Measurements from ENCODE around the gene LNP1. TPM values are rescaled to one million over a fixed set of nuclear protein-coding genes. Genes with fewer than 3 reads are reported as not detected.

Gene LNP1
- polyA plus RNA-seq, 2 of the 4 experiments (the other 2 are of a cell fraction), result 1.3 to 2.0 TPM

DNA sequence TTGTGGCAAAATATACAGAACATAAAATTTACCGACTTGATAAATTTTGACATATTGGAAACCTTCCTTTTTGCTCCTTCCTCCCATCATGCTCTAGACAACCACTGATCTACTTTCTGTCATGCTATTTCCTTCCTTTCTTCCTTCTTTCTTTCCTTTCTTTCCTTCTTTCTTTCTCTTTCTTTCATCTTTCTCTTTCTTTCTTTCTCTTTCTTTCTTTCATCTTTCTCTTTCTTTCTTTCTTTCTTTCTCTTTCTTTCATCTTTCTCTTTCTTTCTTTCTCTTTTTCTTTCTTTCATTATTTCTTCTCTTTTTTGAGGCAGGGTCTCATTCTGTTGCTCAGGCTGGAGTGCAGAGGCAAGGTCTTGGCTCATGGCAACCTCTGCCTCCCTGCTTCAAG is 82.2 kb downstream of the LNP1 start:
- ChIA-PET CTCF (interaction anchor here (2.1 kb wide), 1 partner anchor 21 kb away, joined by 11 read pairs; no protein-coding TSS in a partner anchor), POLR2A (no interaction called here)
- Histone ChIP-seq H3K27ac (no peak overlapping the region), H3K4me2 (no peak overlapping the region), H3K9me3 (no peaks in the 10 kb centered on the region), H3K4me3 (no peak overlapping the region), H3K4me1 (no peaks in the 10 kb centered on the region)
- WGBS (ENCODE audit: missing lambda C conversion rate), result 90% methylated on average over 1 of the region's 1 CpG
- ATAC-seq (no peak), DNase-seq (ENCODE audit: low read depth in 1 of 2, low spot score in 1 of 2) (no peak), FAIRE-seq (no peak)
- TF ChIP-seq NR3C1 (IDR thresholded peaks at IDR 0.05), result no peak
- no peak for TF ChIP-seq FOSL2 (IDR thresholded peaks at IDR 0.05)
- no peak for TF ChIP-seq FOSL2 (CRISPR knock-in tag; IDR thresholded peaks at IDR 0.05)
- no peak for TF ChIP-seq REST (IDR thresholded peaks at IDR 0.05)
- no peak for TF ChIP-seq JUN (IDR thresholded peaks at IDR 0.05)
- no peak for TF ChIP-seq HOXA7 (CRISPR knock-in tag; IDR thresholded peaks at IDR 0.05)
- no peak for TF ChIP-seq E2F6 (IDR thresholded peaks at IDR 0.05; ENCODE audit: borderline replicate concordance, low read depth)
- TF ChIP-seq RFX5 (IDR thresholded peaks at IDR 0.05), result no peak
- TF ChIP-seq, protein P1, sequence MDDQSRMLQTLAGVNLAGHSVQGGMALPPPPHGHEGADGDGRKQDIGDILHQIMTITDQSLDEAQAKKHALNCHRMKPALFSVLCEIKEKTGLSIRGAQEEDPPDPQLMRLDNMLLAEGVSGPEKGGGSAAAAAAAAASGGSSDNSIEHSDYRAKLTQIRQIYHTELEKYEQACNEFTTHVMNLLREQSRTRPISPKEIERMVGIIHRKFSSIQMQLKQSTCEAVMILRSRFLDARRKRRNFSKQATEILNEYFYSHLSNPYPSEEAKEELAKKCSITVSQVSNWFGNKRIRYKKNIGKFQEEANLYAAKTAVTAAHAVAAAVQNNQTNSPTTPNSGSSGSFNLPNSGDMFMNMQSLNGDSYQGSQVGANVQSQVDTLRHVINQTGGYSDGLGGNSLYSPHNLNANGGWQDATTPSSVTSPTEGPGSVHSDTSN (IDR thresholded peaks at IDR 0.05), result no peak
- TF ChIP-seq TP53 (CRISPR knock-in tag; IDR thresholded peaks at IDR 0.05), result no peak
- no peak for TF ChIP-seq KDM5A (IDR thresholded peaks at IDR 0.05)
- TF ChIP-seq, protein P2, sequence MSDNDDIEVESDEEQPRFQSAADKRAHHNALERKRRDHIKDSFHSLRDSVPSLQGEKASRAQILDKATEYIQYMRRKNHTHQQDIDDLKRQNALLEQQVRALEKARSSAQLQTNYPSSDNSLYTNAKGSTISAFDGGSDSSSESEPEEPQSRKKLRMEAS (IDR thresholded peaks at IDR 0.05), result no peak
- TF ChIP-seq ZNF302 (CRISPR knock-in tag; IDR thresholded peaks at IDR 0.05), result no peak
- TF ChIP-seq PHF8 (IDR thresholded peaks at IDR 0.05; ENCODE audit: borderline replicate concordance, low read depth), result no peak
- TF ChIP-seq CEBPB (IDR thresholded peaks at IDR 0.05), result no peak
- no peak for TF ChIP-seq EP300 (IDR thresholded peaks at IDR 0.05)
- no peak for TF ChIP-seq MAZ (IDR thresholded peaks at IDR 0.05; ENCODE audit: borderline replicate concordance, low read depth, low read length)
- no peak for TF ChIP-seq ZFP36 (IDR thresholded peaks at IDR 0.05; ENCODE audit: borderline replicate concordance, partially characterized antibody)
- no peak for TF ChIP-seq SREBF2 (IDR thresholded peaks at IDR 0.05)

DNA sequence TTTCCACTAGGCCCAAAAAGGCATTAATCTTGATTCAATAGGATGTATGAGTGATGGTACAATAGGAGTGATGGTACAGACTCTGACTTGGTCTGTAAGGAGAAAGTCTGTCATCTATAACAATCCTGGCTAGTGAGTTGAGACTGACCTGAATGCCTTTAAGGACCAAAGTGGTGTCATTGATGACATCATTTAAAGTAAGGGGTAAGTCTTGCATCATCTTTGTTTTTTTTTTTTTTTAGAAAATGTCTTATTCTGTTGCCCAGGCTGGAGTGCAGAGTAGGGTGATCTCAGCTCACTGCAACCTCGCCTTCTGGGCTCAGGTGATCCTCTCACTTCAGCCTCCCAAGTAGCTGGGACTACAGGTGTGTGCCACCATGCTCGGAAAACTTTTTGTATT is 85.5 kb downstream of the LNP1 start:
- Histone ChIP-seq H3K4me1 (peaks cover 4% of the 10 kb centered on the region; the same call in 2 of the 3 replicates), H3K27ac (no peak overlapping the region), H3K9me3 (no peaks in the 10 kb centered on the region), H3K4me3 (no peak overlapping the region), H3K4me2 (no peak overlapping the region)
- no peak for DNase-seq (ENCODE audit: low read depth in 1 of 2, low spot score in 1 of 2)
- FAIRE-seq, result no peak
- ChIA-PET POLR2A (no interaction called here), CTCF (interaction anchor here (1.3 to 1.8 kb wide), 3 partner anchors 17 to 105 kb away, joined by 3 to 5 read pairs (median 4); no protein-coding TSS in a partner anchor)
- ATAC-seq, result no peak
- TF ChIP-seq NFE2L2 (conservative IDR thresholded peaks at IDR 0.05; ENCODE audit: low read length) (no peak), EHF (CRISPR knock-in tag; IDR thresholded peaks at IDR 0.05) (no peak), CHD2 (IDR thresholded peaks at IDR 0.05; ENCODE audit: low read length, partially characterized antibody) (no peak), MAZ (IDR thresholded peaks at IDR 0.05; ENCODE audit: borderline replicate concordance, low read depth, low read length) (no peak), E2F6 (IDR thresholded peaks at IDR 0.05; ENCODE audit: borderline replicate concordance, low read depth) (no peak), JUN (IDR thresholded peaks at IDR 0.05) (no peak), SMC3 (IDR thresholded peaks at IDR 0.05) (no peak), CHD4 (IDR thresholded peaks at IDR 0.05; ENCODE audit: borderline replicate concordance) (no peak), FOXS1 (CRISPR knock-in tag; IDR thresholded peaks at IDR 0.05) (no peak), HOXB13 (CRISPR knock-in tag; IDR thresholded peaks at IDR 0.05; ENCODE audit: low read depth) (no peak), ZNF302 (CRISPR knock-in tag; IDR thresholded peaks at IDR 0.05) (no peak), RFX5 (IDR thresholded peaks at IDR 0.05) (no peak), HEYL (CRISPR knock-in tag; IDR thresholded peaks at IDR 0.05) (no peak), FOSB (CRISPR knock-in tag; IDR thresholded peaks at IDR 0.05) (no peak)
- TF ChIP-seq, protein P3, sequence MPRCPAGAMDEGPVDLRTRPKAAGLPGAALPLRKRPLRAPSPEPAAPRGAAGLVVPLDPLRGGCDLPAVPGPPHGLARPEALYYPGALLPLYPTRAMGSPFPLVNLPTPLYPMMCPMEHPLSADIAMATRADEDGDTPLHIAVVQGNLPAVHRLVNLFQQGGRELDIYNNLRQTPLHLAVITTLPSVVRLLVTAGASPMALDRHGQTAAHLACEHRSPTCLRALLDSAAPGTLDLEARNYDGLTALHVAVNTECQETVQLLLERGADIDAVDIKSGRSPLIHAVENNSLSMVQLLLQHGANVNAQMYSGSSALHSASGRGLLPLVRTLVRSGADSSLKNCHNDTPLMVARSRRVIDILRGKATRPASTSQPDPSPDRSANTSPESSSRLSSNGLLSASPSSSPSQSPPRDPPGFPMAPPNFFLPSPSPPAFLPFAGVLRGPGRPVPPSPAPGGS (IDR thresholded peaks at IDR 0.05), result no peak
- TF ChIP-seq, protein P2 (IDR thresholded peaks at IDR 0.05), result no peak
- TF ChIP-seq, protein P1 (IDR thresholded peaks at IDR 0.05), result no peak
- 35% methylated on average over 2 of the region's 2 CpGs for WGBS (ENCODE audit: missing lambda C conversion rate)
